SK-N-SH treated with all-trans-retinoic acid at 6 μM for 48 hours (cell line): Measurements from ENCODE around the gene ERCC2.

Source experiments
- ATAC-seq: fragments of 200-7000 bp; cut with Tn5 transposase; 3 replicates; pipeline ENCODE4 v1.9.1; 2020; ENCODE audit warnings: mild to moderate bottlenecking, moderate library complexity
- ARNTL ChIP-seq: fragments of 450-650 bp; formaldehyde crosslinking; IDR thresholded peaks from 2 replicates; pipeline ENCODE4 v1.5.0; 2020; ENCODE audit warnings: low read depth, mild to moderate bottlenecking, moderate library complexity, borderline replicate concordance
- CREB5 ChIP-seq: fragments of 250-450 bp; sonication (Bioruptor Pico); IDR thresholded peaks from 2 replicates; pipeline ENCODE4 v1.5.1; 2020; ENCODE audit warnings: low read depth, mild to moderate bottlenecking, moderate library complexity
- CSDC2 ChIP-seq: fragments of 250-450 bp; sonication (Bioruptor Pico); IDR thresholded peaks from 2 replicates; pipeline ENCODE4 v1.5.0; 2020; ENCODE audit warnings: mild to moderate bottlenecking, moderate library complexity
- CSRNP3 ChIP-seq: fragments of 250-450 bp; sonication (Bioruptor Pico); IDR thresholded peaks from 2 replicates; pipeline ENCODE4 v1.5.1; 2021; ENCODE audit warnings: mild to moderate bottlenecking, moderate library complexity
- GLIS3 ChIP-seq: fragments of 250-450 bp; sonication (Bioruptor Pico); IDR thresholded peaks from 2 replicates; pipeline ENCODE4 v1.5.0; 2020; ENCODE audit warnings: mild to moderate bottlenecking, moderate library complexity
- ISL1 ChIP-seq: fragments of 250-450 bp; sonication (Bioruptor Pico); IDR thresholded peaks from 2 replicates; pipeline ENCODE4 v2.1.2; 2022; ENCODE audit warnings: mild to moderate bottlenecking, moderate library complexity
- PATZ1 ChIP-seq: fragments of 250-450 bp; sonication (Bioruptor Pico); IDR thresholded peaks from 2 replicates; pipeline ENCODE4 v1.8.0; 2020; ENCODE audit warnings: mild to moderate bottlenecking, moderate library complexity, borderline replicate concordance
- POU6F1 ChIP-seq: fragments of 250-450 bp; sonication (Bioruptor Pico); IDR thresholded peaks from 2 replicates; pipeline ENCODE4 v1.8.0; 2021; ENCODE audit warnings: low read depth, mild to moderate bottlenecking, moderate library complexity, borderline replicate concordance
- PPARA ChIP-seq: fragments of 250-450 bp; sonication (Bioruptor Pico); IDR thresholded peaks from 2 replicates; pipeline ENCODE4 v1.5.0; 2020; ENCODE audit warnings: mild to moderate bottlenecking, borderline replicate concordance
- RARB ChIP-seq: fragments of 250-450 bp; sonication (Bioruptor Pico); IDR thresholded peaks from 2 replicates; pipeline ENCODE4 v1.8.0; 2021; ENCODE audit warnings: mild to moderate bottlenecking, moderate library complexity
- SNAI2 ChIP-seq: fragments of 250-450 bp; sonication (Bioruptor Pico); IDR thresholded peaks from 2 replicates; pipeline ENCODE4 v1.5.0; 2020; ENCODE audit warnings: mild to moderate bottlenecking, moderate library complexity
- TCF4 ChIP-seq: fragments of 250-450 bp; sonication (Bioruptor Pico); IDR thresholded peaks from 2 replicates; pipeline ENCODE4 v1.8.0; 2021; ENCODE audit warnings: mild to moderate bottlenecking, moderate library complexity, borderline replicate concordance
- TOX ChIP-seq: fragments of 250-450 bp; sonication (Bioruptor Pico); IDR thresholded peaks from 2 replicates; pipeline ENCODE4 v1.8.0; 2021; ENCODE audit warnings: mild to moderate bottlenecking, moderate library complexity, borderline replicate concordance
- TSHZ2 ChIP-seq: fragments of 250-450 bp; sonication (Bioruptor Pico); IDR thresholded peaks from 2 replicates; pipeline ENCODE4 v1.5.0; 2020; ENCODE audit warnings: mild to moderate bottlenecking, moderate library complexity
- ZC3H10 ChIP-seq: fragments of 250-450 bp; sonication (Bioruptor Pico); IDR thresholded peaks from 2 replicates; pipeline ENCODE4 v1.5.1; 2021; ENCODE audit warnings: mild to moderate bottlenecking, moderate library complexity
- ZFP3 ChIP-seq: fragments of 250-450 bp; sonication (Bioruptor Pico); IDR thresholded peaks from 2 replicates; pipeline ENCODE4 v1.5.0; 2020; ENCODE audit warnings: mild to moderate bottlenecking, moderate library complexity
- ZFP30 ChIP-seq: fragments of 450-650 bp; formaldehyde crosslinking; IDR thresholded peaks from 2 replicates; pipeline ENCODE4 v1.5.0; 2022; ENCODE audit warnings: mild to moderate bottlenecking, moderate library complexity
- ZNF565 ChIP-seq: fragments of 450-650 bp; formaldehyde crosslinking; conservative IDR thresholded peaks from 2 replicates; pipeline ENCODE4 v1.5.0; 2020; ENCODE audit warnings: low read depth, mild to moderate bottlenecking, moderate library complexity
- ZNF8 ChIP-seq: fragments of 450-650 bp; formaldehyde crosslinking; IDR thresholded peaks from 2 replicates; pipeline ENCODE4 v1.5.0; 2020; ENCODE audit warnings: mild to moderate bottlenecking, moderate library complexity

ERCC2 gene

GRCh38 chr19:45406226-45407090 lies 36.1 kb upstream of the ERCC2 start, which contains the start of gene POLR1G:
POLR1G (plus strand) TSS chr19:45406644; CDS start chr19:45406697, 53 bp downstream.
- ATAC-seq, result peak; percentile 77
- TF ChIP-seq POU6F1 (CRISPR knock-in tag), result no peak
- no peak for TF ChIP-seq CSDC2 (CRISPR knock-in tag)
- TF ChIP-seq ZFP3 (CRISPR knock-in tag), result no peak
- TF ChIP-seq TSHZ2 (CRISPR knock-in tag), result no peak
- no peak for TF ChIP-seq ZNF565 (CRISPR knock-in tag)
- no peak for TF ChIP-seq TCF4 (CRISPR knock-in tag)
- TF ChIP-seq SNAI2 (CRISPR knock-in tag), result no peak
- TF ChIP-seq ZC3H10 (CRISPR knock-in tag), result no peak
- no peak for TF ChIP-seq ISL1 (CRISPR knock-in tag)
- TF ChIP-seq RARB (CRISPR knock-in tag), result no peak
- TF ChIP-seq CREB5 (CRISPR knock-in tag), result no peak
- TF ChIP-seq ZNF8 (CRISPR knock-in tag), result no peak

GRCh38 chr19:45405435-45406225 lies 35.3 kb upstream of the ERCC2 start:
- TF ChIP-seq ZFP3 (CRISPR knock-in tag) (peak; percentile 4), PATZ1 (CRISPR knock-in tag) (no peak), PPARA (CRISPR knock-in tag) (no peak)
- ATAC-seq, result peak; percentile 78

- peak; percentile 71 for ATAC-seq
- TF ChIP-seq CSRNP3 (CRISPR knock-in tag) (no peak), ZFP3 (CRISPR knock-in tag) (peak; percentile 94), ZC3H10 (CRISPR knock-in tag) (no peak), GLIS3 (CRISPR knock-in tag) (0 out of 2 replicates have a peak, but pooled peaks have one; percentile 62), ARNTL (CRISPR knock-in tag) (no peak), TOX (CRISPR knock-in tag) (no peak), POU6F1 (CRISPR knock-in tag) (no peak), PATZ1 (CRISPR knock-in tag) (no peak), ZFP30 (no peak), TCF4 (CRISPR knock-in tag) (no peak)
Observed at GRCh38 chr19:45404557-45405434, 34.4 kb upstream of the ERCC2 start, which contains the start of gene PPP1R13L. PPP1R13L (minus strand) TSS chr19:45405069; CDS start chr19:45398318, 6,751 bp downstream.
